Measurements from ENCODE around the gene DCDC2C.

DNA sequence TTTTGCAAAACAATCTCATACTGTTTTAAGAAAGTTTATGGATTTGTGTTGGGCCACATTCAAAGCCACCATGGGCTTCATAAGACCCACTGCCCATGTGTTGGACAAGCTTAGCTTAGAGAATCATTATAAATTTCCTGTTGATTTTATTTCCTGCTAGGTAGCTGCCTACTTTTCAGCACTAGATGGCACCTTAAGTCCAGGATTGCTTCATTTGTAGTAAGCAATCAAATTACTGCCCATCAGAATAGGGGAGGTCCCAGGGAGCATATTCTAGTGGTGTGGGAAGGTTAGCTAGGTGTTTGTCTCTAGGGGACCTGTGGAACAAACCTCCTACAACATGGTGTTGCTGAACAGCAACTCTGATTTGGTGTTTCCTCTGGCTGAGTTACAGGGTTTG, 11.0 kb upstream of the DCDC2C start:
- TF ChIP-seq CTCF (IDR thresholded peaks at IDR 0.05) (peak in 1 of 6 experiments; percentile 22), POLR2A (IDR thresholded peaks at IDR 0.05) (no peak)
